ENCODE results near the gene RASGRF1.

The RASGRF1 gene

DNA sequence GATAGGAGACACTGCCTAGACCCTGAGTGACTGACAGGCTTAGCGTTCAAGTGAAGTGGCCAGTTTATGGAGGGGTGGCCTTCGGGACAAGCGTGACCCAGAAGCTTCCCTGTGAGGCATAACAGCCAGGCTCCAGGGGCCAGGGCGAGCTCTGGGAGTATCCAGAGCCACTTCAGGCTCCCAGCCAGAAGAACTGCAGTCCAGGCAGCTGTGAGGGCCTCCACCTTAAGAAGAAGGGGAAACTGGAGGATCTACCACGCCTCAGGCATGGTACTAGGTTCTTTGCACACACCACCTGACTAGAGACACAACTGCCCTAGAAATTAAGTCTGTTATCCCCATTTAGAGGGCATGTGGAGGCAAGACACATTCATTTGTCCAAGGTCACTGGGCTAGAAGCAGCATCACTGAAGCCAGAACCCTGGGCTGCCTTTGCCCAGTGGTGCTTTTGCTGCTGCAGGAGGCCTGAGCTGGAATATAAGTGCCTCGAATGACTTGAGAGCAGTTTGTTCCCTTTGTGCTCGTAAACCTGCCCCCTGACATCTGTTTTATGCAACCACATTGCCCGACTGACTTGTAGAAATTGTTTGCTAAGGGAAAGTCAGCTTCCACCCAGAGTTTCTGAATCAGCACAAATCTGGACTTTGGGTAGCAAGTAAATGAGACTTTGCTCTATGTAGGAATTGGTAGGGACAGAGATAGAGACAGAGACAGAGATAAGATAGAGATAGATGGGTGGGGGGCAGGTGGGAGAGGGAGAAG lies 23.3 kb downstream of the RASGRF1 start:
- TF ChIP-seq NFIC (IDR thresholded peaks at IDR 0.05) (no peak), FOXM1 (IDR thresholded peaks at IDR 0.05; ENCODE audit: borderline replicate concordance, low read depth) (no peak), TCF12 (IDR thresholded peaks at IDR 0.05; ENCODE audit: low read depth) (no peak), USF1 (IDR thresholded peaks at IDR 0.05) (no peak), TAF1 (IDR thresholded peaks at IDR 0.05; ENCODE audit: low read depth) (no peak), CREB1 (IDR thresholded peaks at IDR 0.05; ENCODE audit: low read depth) (no peak), YY1 (IDR thresholded peaks at IDR 0.05; ENCODE audit: low read depth) (no peak)
- TF ChIP-seq, protein P1, sequence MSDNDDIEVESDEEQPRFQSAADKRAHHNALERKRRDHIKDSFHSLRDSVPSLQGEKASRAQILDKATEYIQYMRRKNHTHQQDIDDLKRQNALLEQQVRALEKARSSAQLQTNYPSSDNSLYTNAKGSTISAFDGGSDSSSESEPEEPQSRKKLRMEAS (IDR thresholded peaks at IDR 0.05), result no peak

- TF ChIP-seq EP300 (IDR thresholded peaks at IDR 0.05; ENCODE audit: borderline replicate concordance) (no peak), TEAD4 (IDR thresholded peaks at IDR 0.05) (no peak), NFIC (IDR thresholded peaks at IDR 0.05) (no peak)
Observed at GRCh38 chr15:79066391-79067071, 24.0 kb downstream of the RASGRF1 start.

DNA sequence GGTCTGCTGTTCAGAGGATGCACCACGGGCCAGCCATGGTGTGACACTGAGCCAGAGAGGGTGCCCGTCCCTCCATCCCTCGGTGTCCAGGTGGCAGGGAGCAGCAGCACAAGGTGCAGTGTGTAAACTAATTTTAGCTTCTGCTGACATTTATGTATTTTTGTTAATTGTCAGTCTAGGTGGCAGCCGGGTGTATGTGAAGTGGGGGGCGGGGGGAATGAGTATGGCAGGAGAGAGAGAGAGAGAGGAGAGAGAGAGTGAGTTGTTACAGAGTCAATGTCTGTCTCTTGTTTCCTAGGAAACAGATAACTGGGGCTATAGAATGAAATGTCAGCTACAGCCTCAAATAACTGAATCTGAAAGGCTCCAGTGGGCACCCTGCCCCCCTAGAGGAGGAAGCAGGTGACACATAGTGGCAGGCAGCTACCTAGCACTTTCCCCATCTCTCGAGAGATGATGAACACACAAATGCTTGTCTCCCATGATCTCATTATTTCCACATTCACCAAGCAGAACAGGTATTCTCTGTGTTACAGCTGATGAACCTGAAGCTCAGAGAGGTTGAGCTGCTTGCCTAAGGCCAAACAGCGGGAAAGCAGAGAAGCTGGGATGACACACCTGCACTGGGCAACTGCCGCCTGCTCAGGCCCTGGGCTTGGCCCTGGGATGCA lies 24.7 kb downstream of the RASGRF1 start:
- TF ChIP-seq, protein P2, sequence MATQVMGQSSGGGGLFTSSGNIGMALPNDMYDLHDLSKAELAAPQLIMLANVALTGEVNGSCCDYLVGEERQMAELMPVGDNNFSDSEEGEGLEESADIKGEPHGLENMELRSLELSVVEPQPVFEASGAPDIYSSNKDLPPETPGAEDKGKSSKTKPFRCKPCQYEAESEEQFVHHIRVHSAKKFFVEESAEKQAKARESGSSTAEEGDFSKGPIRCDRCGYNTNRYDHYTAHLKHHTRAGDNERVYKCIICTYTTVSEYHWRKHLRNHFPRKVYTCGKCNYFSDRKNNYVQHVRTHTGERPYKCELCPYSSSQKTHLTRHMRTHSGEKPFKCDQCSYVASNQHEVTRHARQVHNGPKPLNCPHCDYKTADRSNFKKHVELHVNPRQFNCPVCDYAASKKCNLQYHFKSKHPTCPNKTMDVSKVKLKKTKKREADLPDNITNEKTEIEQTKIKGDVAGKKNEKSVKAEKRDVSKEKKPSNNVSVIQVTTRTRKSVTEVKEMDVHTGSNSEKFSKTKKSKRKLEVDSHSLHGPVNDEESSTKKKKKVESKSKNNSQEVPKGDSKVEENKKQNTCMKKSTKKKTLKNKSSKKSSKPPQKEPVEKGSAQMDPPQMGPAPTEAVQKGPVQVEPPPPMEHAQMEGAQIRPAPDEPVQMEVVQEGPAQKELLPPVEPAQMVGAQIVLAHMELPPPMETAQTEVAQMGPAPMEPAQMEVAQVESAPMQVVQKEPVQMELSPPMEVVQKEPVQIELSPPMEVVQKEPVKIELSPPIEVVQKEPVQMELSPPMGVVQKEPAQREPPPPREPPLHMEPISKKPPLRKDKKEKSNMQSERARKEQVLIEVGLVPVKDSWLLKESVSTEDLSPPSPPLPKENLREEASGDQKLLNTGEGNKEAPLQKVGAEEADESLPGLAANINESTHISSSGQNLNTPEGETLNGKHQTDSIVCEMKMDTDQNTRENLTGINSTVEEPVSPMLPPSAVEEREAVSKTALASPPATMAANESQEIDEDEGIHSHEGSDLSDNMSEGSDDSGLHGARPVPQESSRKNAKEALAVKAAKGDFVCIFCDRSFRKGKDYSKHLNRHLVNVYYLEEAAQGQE (IDR thresholded peaks at IDR 0.05; ENCODE audit: low read depth), result no peak
- TF ChIP-seq CREB1 (IDR thresholded peaks at IDR 0.05; ENCODE audit: low read depth), result no peak

GRCh38 chr15:79065361-79065705 lies 25.2 kb downstream of the RASGRF1 start:
- TF ChIP-seq, protein P2 (IDR thresholded peaks at IDR 0.05; ENCODE audit: low read depth), result no peak
- TF ChIP-seq TAF1 (IDR thresholded peaks at IDR 0.05; ENCODE audit: low read depth), result no peak
- no peak for TF ChIP-seq EP300 (IDR thresholded peaks at IDR 0.05; ENCODE audit: borderline replicate concordance)
- TF ChIP-seq, protein P1 (IDR thresholded peaks at IDR 0.05), result no peak
- TF ChIP-seq USF1 (IDR thresholded peaks at IDR 0.05), result no peak
- no peak for TF ChIP-seq RAD21 (IDR thresholded peaks at IDR 0.05; ENCODE audit: low read depth)
- no peak for TF ChIP-seq NFIC (IDR thresholded peaks at IDR 0.05)
- no peak for TF ChIP-seq TEAD4 (IDR thresholded peaks at IDR 0.05)
- TF ChIP-seq YY1 (IDR thresholded peaks at IDR 0.05; ENCODE audit: low read depth), result no peak
- TF ChIP-seq ZBTB7A (IDR thresholded peaks at IDR 0.05; ENCODE audit: low read depth), result no peak
- no peak for TF ChIP-seq TCF12 (IDR thresholded peaks at IDR 0.05; ENCODE audit: low read depth)
- TF ChIP-seq FOXM1 (IDR thresholded peaks at IDR 0.05; ENCODE audit: borderline replicate concordance, low read depth), result no peak
- no peak for TF ChIP-seq CREB1 (IDR thresholded peaks at IDR 0.05; ENCODE audit: low read depth)
- TF ChIP-seq EGR1 (IDR thresholded peaks at IDR 0.05), result no peak
- no peak for TF ChIP-seq CEBPB (IDR thresholded peaks at IDR 0.05)

DNA sequence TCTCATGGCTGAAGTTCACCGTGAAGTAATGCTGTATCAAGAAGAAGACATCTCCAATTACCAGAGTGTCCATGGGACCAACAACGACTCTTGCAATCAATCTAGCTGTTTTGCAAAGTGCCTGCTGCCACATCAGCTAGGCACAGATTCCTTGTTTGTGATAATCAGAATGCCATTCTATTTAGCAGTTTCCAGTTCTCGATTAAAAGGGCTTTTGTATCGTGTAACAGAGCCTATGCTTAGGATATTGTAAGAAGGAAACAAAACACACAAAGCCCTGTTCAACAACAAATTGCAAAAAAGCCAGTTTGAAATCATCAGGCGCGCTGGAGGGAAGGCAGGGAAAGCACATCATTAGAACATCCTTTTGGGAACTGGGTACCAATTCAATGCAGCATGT lies 26.1 kb downstream of the RASGRF1 start:
- TF ChIP-seq YY1 (IDR thresholded peaks at IDR 0.05; ENCODE audit: low read depth) (no peak), TAF1 (IDR thresholded peaks at IDR 0.05; ENCODE audit: low read depth) (no peak), USF1 (IDR thresholded peaks at IDR 0.05) (no peak), RAD21 (IDR thresholded peaks at IDR 0.05; ENCODE audit: low read depth) (no peak), ZBTB7A (IDR thresholded peaks at IDR 0.05; ENCODE audit: low read depth) (no peak), TCF12 (IDR thresholded peaks at IDR 0.05; ENCODE audit: low read depth) (no peak), EGR1 (IDR thresholded peaks at IDR 0.05) (no peak), EP300 (IDR thresholded peaks at IDR 0.05; ENCODE audit: borderline replicate concordance) (no peak), NFIC (IDR thresholded peaks at IDR 0.05) (no peak), FOXM1 (IDR thresholded peaks at IDR 0.05; ENCODE audit: borderline replicate concordance, low read depth) (no peak), CREB1 (IDR thresholded peaks at IDR 0.05; ENCODE audit: low read depth) (no peak), TEAD4 (IDR thresholded peaks at IDR 0.05) (no peak), CEBPB (IDR thresholded peaks at IDR 0.05) (no peak)
- TF ChIP-seq, protein P1 (IDR thresholded peaks at IDR 0.05), result no peak
- TF ChIP-seq, protein P2 (IDR thresholded peaks at IDR 0.05; ENCODE audit: low read depth), result no peak
